Endothelial cell (in vitro differentiated cells): Measurements from ENCODE around the gene ADGRA1. TPM values are rescaled to one million over a fixed set of nuclear protein-coding genes. Genes with fewer than 3 reads are reported as not detected.
A peak's percentile ranks its signal among the peaks of the same experiment; 100 is the strongest.

ENCODE experiments used
- DNase-seq: peaks from one replicate; pipeline ENCODE4 v3.0.0; 2021; ENCODE audit warnings: low spot score
- H3K27ac Mint-ChIP-seq: one replicate; pipeline ENCODE4 v1.8.0; 2021; ENCODE audit warnings: mixed read lengths, inconsistent platforms; ENCODE audit not compliant: unreplicated experiment
- H3K27me3 Mint-ChIP-seq: one replicate; pipeline ENCODE4 v1.8.0; 2021; ENCODE audit warnings: mild to moderate bottlenecking, moderate library complexity, mixed read lengths, inconsistent platforms; ENCODE audit not compliant: unreplicated experiment
- H3K36me3 Mint-ChIP-seq: one replicate; pipeline ENCODE4 v1.8.0; 2021; ENCODE audit warnings: mild to moderate bottlenecking, low read depth, mixed read lengths, inconsistent platforms; ENCODE audit not compliant: unreplicated experiment
- H3K4me1 Mint-ChIP-seq: one replicate; pipeline ENCODE4 v1.8.0; 2021; ENCODE audit warnings: mild to moderate bottlenecking, mixed read lengths, inconsistent platforms; ENCODE audit not compliant: unreplicated experiment
- H3K4me3 Mint-ChIP-seq: one replicate; pipeline ENCODE4 v1.8.0; 2021; ENCODE audit warnings: mild to moderate bottlenecking, mixed read lengths, inconsistent platforms; ENCODE audit not compliant: unreplicated experiment
- H3K9me3 Mint-ChIP-seq: one replicate; pipeline ENCODE4 v1.8.0; 2021; ENCODE audit warnings: mixed read lengths, inconsistent platforms; ENCODE audit not compliant: unreplicated experiment
- CTCF ChIP-seq: fragments of 200-600 bp; sonication (generic); IDR thresholded peaks from one replicate; pipeline ENCODE4 v1.5.0; 2021; ENCODE audit warnings: antibody characterized with exemption; ENCODE audit not compliant: unreplicated experiment
- total RNA-seq: library from RNA; stranded (reverse); fragmentation: NEBNext Ultra II Directional; extraction: Animal tissue kit (Norgen Biotek cat#: 25700); gene quantifications from one replicate; pipeline ENCODE4 v1.2.1, GENCODE V29; 2021; ENCODE audit not compliant: unreplicated experiment

The ADGRA1 gene
- total RNA-seq, 1 donor from 2014 or later: not detected

- Mint-ChIP-seq H3K27me3 (peaks cover 4% of the 10 kb centered on the region), H3K27ac (no peak overlapping the region), H3K9me3 (no peaks in the 10 kb centered on the region), H3K4me1 (no peaks in the 10 kb centered on the region), H3K4me3 (no peak overlapping the region), H3K36me3 (no peaks in the 10 kb centered on the region)
- no peak for DNase-seq
- no peak for TF ChIP-seq CTCF
Observed at GRCh38 chr10:133072720-133073390, 14.9 kb upstream of the ADGRA1 start.

GRCh38 chr10:133075346-133076137 lies 12.2 kb upstream of the ADGRA1 start:
- DNase-seq: no peak
- no peaks in the 10 kb centered on the region for H3K36me3 Mint-ChIP-seq
- H3K27ac Mint-ChIP-seq: no peak overlapping the region
- peaks cover under 1% of the 10 kb centered on the region for H3K27me3 Mint-ChIP-seq
- H3K9me3 Mint-ChIP-seq: no peaks in the 10 kb centered on the region
- no peaks in the 10 kb centered on the region for H3K4me1 Mint-ChIP-seq
- no peak overlapping the region for H3K4me3 Mint-ChIP-seq
- TF ChIP-seq CTCF: no peak

- Mint-ChIP-seq H3K27ac (no peak overlapping the region), H3K4me1 (no peaks in the 10 kb centered on the region), H3K27me3 (no peaks in the 10 kb centered on the region), H3K4me3 (peak overlapping the region; percentile 14), H3K9me3 (no peaks in the 10 kb centered on the region), H3K36me3 (no peaks in the 10 kb centered on the region)
- no peak for DNase-seq
- TF ChIP-seq CTCF: no peak
Observed at GRCh38 chr10:133076274-133077038, 11.3 kb upstream of the ADGRA1 start.

GRCh38 chr10:133079836-133080682 lies 7.7 kb upstream of the ADGRA1 start:
- peaks cover 3% of the 10 kb centered on the region for H3K36me3 Mint-ChIP-seq

More at GRCh38 chr10:133079836-133080682, 7.7 kb upstream of the ADGRA1 start:
- H3K4me1 Mint-ChIP-seq: no peaks in the 10 kb centered on the region
- H3K27ac Mint-ChIP-seq: no peak overlapping the region
- no peak overlapping the region for H3K4me3 Mint-ChIP-seq
- peak; percentile 62 for DNase-seq
- H3K27me3 Mint-ChIP-seq: peaks cover 7% of the 10 kb centered on the region
- H3K9me3 Mint-ChIP-seq: no peaks in the 10 kb centered on the region
- TF ChIP-seq CTCF: no peak
